Natural killer cell (primary cell): ENCODE results near the gene ACTR10. TPM values are rescaled to one million over a fixed set of nuclear protein-coding genes. Genes with fewer than 3 reads are reported as not detected.
A peak's percentile ranks its signal among the peaks of the same experiment; 100 is the strongest.

Source experiments
- ATAC-seq, 3 donors: fragments of 150-1000 bp in 2 of 3; fragments of 200-7000 bp in 1 of 3; cut with Tn5 transposase; 1 replicate in 1 of 3; 2 replicates in 2 of 3; pipeline ENCODE4 v1.10.0; 2021; ENCODE audit warnings: mild to moderate bottlenecking in 2 of 3, moderate library complexity in 2 of 3
- DNase-seq, 2 donors: peaks; one replicate each; pipeline versions ENCODE4 v3.0.0 to v3.0.0-alpha.2; 2013 to 2021; ENCODE audit warnings: mixed read lengths in 1 of 2
- H3K27ac ChIP-seq: one replicate; pipeline ENCODE4 v1.5.1; 2013; ENCODE audit warnings: mild to moderate bottlenecking, low read length
- H3K27me3 ChIP-seq: one replicate; pipeline ENCODE4 v1.6.1; 2013; ENCODE audit warnings: low read length; ENCODE audit not compliant: control insufficient read depth, insufficient read depth
- H3K36me3 ChIP-seq: one replicate; pipeline ENCODE4 v1.6.1; 2013; ENCODE audit warnings: low read length; ENCODE audit not compliant: control insufficient read depth, insufficient read depth
- H3K4me1 ChIP-seq: one replicate; pipeline ENCODE4 v1.6.1; 2013; ENCODE audit warnings: low read length; ENCODE audit not compliant: control insufficient read depth, insufficient read depth
- H3K4me3 ChIP-seq: one replicate; pipeline ENCODE4 v1.5.1; 2013; ENCODE audit warnings: low read length
- H3K9me3 ChIP-seq: one replicate; pipeline ENCODE4 v1.6.1; 2013; ENCODE audit warnings: low read length; ENCODE audit not compliant: control insufficient read depth, insufficient read depth
- H3K27ac Mint-ChIP-seq, 2 donors: one replicate each; pipeline ENCODE4 v1.8.0; 2022; ENCODE audit warnings: mild to moderate bottlenecking in 2 of 2, mixed read lengths in 2 of 2, moderate library complexity in 1 of 2
- H3K27me3 Mint-ChIP-seq, 2 donors: one replicate each; pipeline ENCODE4 v1.8.0; 2022; ENCODE audit warnings: low read depth in 2 of 2, mixed read lengths in 2 of 2
- H3K36me3 Mint-ChIP-seq: one replicate; pipeline ENCODE4 v1.8.0; 2022; ENCODE audit warnings: mixed read lengths
- H3K4me1 Mint-ChIP-seq, 2 donors: one replicate each; pipeline ENCODE4 v1.8.0; 2022; ENCODE audit warnings: mixed read lengths in 2 of 2
- H3K4me3 Mint-ChIP-seq: one replicate; pipeline ENCODE4 v1.8.0; 2022; ENCODE audit warnings: mild to moderate bottlenecking, moderate library complexity, mixed read lengths
- H3K9me3 Mint-ChIP-seq, 2 donors: one replicate each; pipeline ENCODE4 v1.8.0; 2022; ENCODE audit warnings: mixed read lengths in 2 of 2
- CTCF ChIP-seq: fragments of 200-600 bp; IDR thresholded peaks from one replicate; pipeline ENCODE4 v1.8.0; 2022; ENCODE audit warnings: antibody characterized with exemption
- WGBS: methylation state at CpG from one replicate; pipeline ENCODE4 v1.1.7; 2013; ENCODE audit warnings: missing lambda C conversion rate; ENCODE audit not compliant: insufficient coverage; 5-methylcytosine and 5-hydroxymethylcytosine counted together
- intact Hi-C: fragments of 100-400 bp; cut with micrococcal nuclease; formaldehyde crosslinking; loops from one replicate; pipeline ENCODE4 v1.14.2; 2022
- total RNA-seq, 4 donors: library from RNA; stranded (reverse); fragments of 120-200 nt in 1 of 4; gene quantifications; one replicate each; pipeline versions ENCODE4 v1.2.3 to v1.2.4, GENCODE V29; 2013 to 2022

The ACTR10 gene
- total RNA-seq, 3 donors from 2014 or later (not counting 1 experiment from before 2014, with no cell fraction given), result 58.0 to 61.0 (median 60.7) TPM

GRCh38 chr14:58167057-58167456 is 32.9 kb upstream of the ACTR10 start:
- H3K36me3 Mint-ChIP-seq, result no peaks in the 10 kb centered on the region
- no peak for DNase-seq
- no peak for ATAC-seq
- no peaks in the 10 kb centered on the region for H3K36me3 ChIP-seq
- H3K4me1 Mint-ChIP-seq, result peaks cover 0 to 9% of the 10 kb centered on the region in 2 donors
- H3K27me3 Mint-ChIP-seq, result peaks cover 18 to 28% of the 10 kb centered on the region in 2 donors
- no peaks in the 10 kb centered on the region for H3K27me3 ChIP-seq
- 42% methylated on average over 1 of the region's 1 CpG for WGBS
- TF ChIP-seq CTCF, result no peak
- no peak overlapping the region for H3K27ac Mint-ChIP-seq
- H3K4me3 ChIP-seq, result no peak overlapping the region
- H3K9me3 ChIP-seq, result no peaks in the 10 kb centered on the region
- H3K4me1 ChIP-seq, result peaks cover 3% of the 10 kb centered on the region
- intact Hi-C loops, result no loop called here
- H3K27ac ChIP-seq, result no peak overlapping the region
- H3K9me3 Mint-ChIP-seq, result no peaks in the 10 kb centered on the region
- H3K4me3 Mint-ChIP-seq, result no peak overlapping the region

- no peak for DNase-seq
- Mint-ChIP-seq H3K36me3 (no peaks in the 10 kb centered on the region), H3K27ac (no peak overlapping the region), H3K4me1 (peaks cover 0 to 9% of the 10 kb centered on the region in 2 donors), H3K4me3 (no peak overlapping the region), H3K27me3 (peaks cover 18 to 28% of the 10 kb centered on the region in 2 donors), H3K9me3 (no peaks in the 10 kb centered on the region)
- 78% methylated on average over 5 of the region's 5 CpGs for WGBS
- Histone ChIP-seq H3K4me3 (no peak overlapping the region), H3K27ac (no peak overlapping the region), H3K36me3 (no peaks in the 10 kb centered on the region), H3K4me1 (peaks cover 3% of the 10 kb centered on the region), H3K9me3 (no peaks in the 10 kb centered on the region), H3K27me3 (no peaks in the 10 kb centered on the region)
- no peak for ATAC-seq
- intact Hi-C loops, result no loop called here
- no peak for TF ChIP-seq CTCF
These were observed 32.1 kb upstream of the ACTR10 start for GRCh38 chr14:58167891-58168290.

GRCh38 chr14:58171090-58171489 is 28.9 kb upstream of the ACTR10 start:
- H3K27me3 Mint-ChIP-seq, result peaks cover 20 to 39% of the 10 kb centered on the region in 2 donors
- Histone ChIP-seq H3K4me1 (peaks cover 3% of the 10 kb centered on the region), H3K36me3 (no peaks in the 10 kb centered on the region), H3K4me3 (no peak overlapping the region), H3K27ac (no peak overlapping the region), H3K9me3 (no peaks in the 10 kb centered on the region), H3K27me3 (no peaks in the 10 kb centered on the region)
- intact Hi-C loops, result no loop called here
- peak; percentile 43 to 73 (median 64) for ATAC-seq
- no peak overlapping the region for H3K27ac Mint-ChIP-seq
- peak in 1 of 2 donors; percentile 47 for DNase-seq
- no peaks in the 10 kb centered on the region for H3K36me3 Mint-ChIP-seq
- H3K4me3 Mint-ChIP-seq, result no peak overlapping the region
- 30% methylated on average over 6 of the region's 6 CpGs for WGBS
- H3K4me1 Mint-ChIP-seq, result peaks cover 0 to 9% of the 10 kb centered on the region in 2 donors
- no peaks in the 10 kb centered on the region for H3K9me3 Mint-ChIP-seq
- TF ChIP-seq CTCF, result no peak

GRCh38 chr14:58177125-58177524 is 22.8 kb upstream of the ACTR10 start:
- Histone ChIP-seq H3K4me3 (no peak overlapping the region), H3K27me3 (no peaks in the 10 kb centered on the region), H3K27ac (no peak overlapping the region), H3K36me3 (no peaks in the 10 kb centered on the region), H3K9me3 (no peaks in the 10 kb centered on the region), H3K4me1 (no peaks in the 10 kb centered on the region)
- 91% methylated on average over 5 of the region's 5 CpGs for WGBS
- no peak overlapping the region for H3K4me3 Mint-ChIP-seq
- H3K9me3 Mint-ChIP-seq, result no peaks in the 10 kb centered on the region
- no peak overlapping the region for H3K27ac Mint-ChIP-seq
- intact Hi-C loops, result no loop called here
- ATAC-seq (no peak), DNase-seq (no peak)
- H3K4me1 Mint-ChIP-seq, result no peaks in the 10 kb centered on the region
- H3K27me3 Mint-ChIP-seq, result peaks cover 9 to 19% of the 10 kb centered on the region in 2 donors
- TF ChIP-seq CTCF, result no peak
- no peaks in the 10 kb centered on the region for H3K36me3 Mint-ChIP-seq
